Stimulated activated naive B cell treated with anti-CD40 and anti-IgM and Interleukin-4, amounts not matched to agents 10 μg/mL and 1 μg/mL and 100 μg/mL, for 72 hours (primary cell): ENCODE measurements around the gene PRMT7.

Source experiments
- ATAC-seq, 2 donors: fragments of 150-1000 bp; cut with Tn5 transposase; replicated peaks; 2 replicates each; pipeline ENCODE4 v1.10.0; 2021; ENCODE audit warnings: moderate library complexity in 1 of 2
- DNase-seq: peaks from one replicate; pipeline ENCODE4 v3.0.0; 2021
- H3K27ac Mint-ChIP-seq: one replicate; pipeline ENCODE4 v1.8.0; 2022; ENCODE audit warnings: mild to moderate bottlenecking, mixed read lengths
- H3K27me3 Mint-ChIP-seq, 2 donors: one replicate each; pipeline ENCODE4 v1.8.0; 2022; ENCODE audit warnings: mixed read lengths in 2 of 2
- H3K36me3 Mint-ChIP-seq, 2 donors: one replicate each; pipeline ENCODE4 v1.8.0; 2022; ENCODE audit warnings: mixed read lengths in 2 of 2, mild to moderate bottlenecking in 1 of 2
- H3K4me1 Mint-ChIP-seq, 2 donors: one replicate each; pipeline ENCODE4 v1.8.0; 2022; ENCODE audit warnings: mixed read lengths in 2 of 2, mild to moderate bottlenecking in 1 of 2
- H3K4me3 Mint-ChIP-seq, 2 donors: one replicate each; pipeline ENCODE4 v1.8.0; 2022; ENCODE audit warnings: mild to moderate bottlenecking in 2 of 2, mixed read lengths in 2 of 2, moderate library complexity in 1 of 2
- H3K9me3 Mint-ChIP-seq, 2 donors: one replicate each; pipeline ENCODE4 v1.8.0; 2022; ENCODE audit warnings: mixed read lengths in 2 of 2, mild to moderate bottlenecking in 1 of 2

Gene PRMT7

DNA sequence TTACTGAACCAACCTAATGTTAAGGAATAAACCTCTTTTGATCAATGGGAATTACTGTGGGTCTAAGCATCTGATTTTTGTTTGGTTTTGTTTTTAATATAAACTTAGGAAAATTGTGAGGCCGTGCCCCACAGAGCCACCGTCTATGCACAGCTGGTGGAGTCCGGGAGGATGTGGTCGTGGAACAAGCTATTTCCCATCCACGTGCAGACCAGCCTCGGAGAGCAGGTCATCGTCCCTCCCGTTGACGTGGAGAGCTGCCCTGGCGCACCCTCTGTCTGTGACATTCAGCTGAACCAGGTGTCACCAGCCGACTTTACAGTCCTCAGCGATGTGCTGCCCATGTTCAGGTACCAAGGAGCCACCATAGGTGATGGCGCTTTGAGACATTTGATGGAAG, 28.4 kb downstream of the PRMT7 start:
- peaks cover 59 to 70% of the 10 kb centered on the region in 2 donors for H3K36me3 Mint-ChIP-seq
- no peak overlapping the region for H3K27ac Mint-ChIP-seq
- DNase-seq: no peak
- no peaks in the 10 kb centered on the region for H3K27me3 Mint-ChIP-seq
- H3K4me3 Mint-ChIP-seq: no peak overlapping the region
- H3K4me1 Mint-ChIP-seq: no peaks in the 10 kb centered on the region
- no peaks in the 10 kb centered on the region for H3K9me3 Mint-ChIP-seq
- no peak for ATAC-seq

DNA sequence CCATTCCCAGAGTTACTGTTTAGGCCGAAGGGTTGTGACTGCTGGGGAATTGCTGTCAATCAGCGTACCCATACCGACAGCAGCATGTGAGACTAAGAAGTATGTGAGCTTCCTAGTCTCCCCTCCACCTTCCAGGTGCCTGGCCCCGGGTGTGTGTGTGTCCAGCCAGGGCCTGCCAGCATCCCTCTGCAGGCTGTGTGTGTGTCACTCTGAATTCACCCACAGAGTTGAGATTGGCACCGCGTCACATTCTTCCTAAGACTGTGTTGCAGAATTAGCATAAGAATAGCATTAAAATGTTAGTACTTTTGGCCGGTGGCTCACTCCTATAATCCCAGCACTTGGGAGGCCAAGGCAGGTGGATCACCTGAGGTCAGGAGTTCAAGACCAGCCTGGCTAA, 31.8 kb downstream of the PRMT7 start:
- DNase-seq: no peak

DNA sequence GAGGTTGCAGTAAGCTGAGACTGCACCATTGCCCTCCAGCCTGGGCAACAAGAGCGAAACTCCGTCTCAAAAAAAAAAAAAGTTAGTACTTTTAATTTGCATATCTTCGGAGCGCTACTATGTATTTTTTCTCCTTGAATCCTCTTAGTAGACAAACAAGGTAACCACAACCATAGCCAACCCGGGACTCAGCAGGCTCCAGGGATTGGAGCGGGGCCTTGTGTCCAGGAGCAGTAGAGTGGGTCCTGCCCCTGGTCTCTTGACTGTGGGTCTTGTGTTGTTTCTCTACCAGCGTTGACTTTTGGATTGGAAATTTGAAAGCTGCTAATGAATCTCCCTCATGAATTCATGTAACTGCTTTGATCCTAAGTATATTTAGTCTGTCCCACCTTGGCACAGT, 32.3 kb downstream of the PRMT7 start:
- Mint-ChIP-seq H3K9me3 (no peaks in the 10 kb centered on the region), H3K27ac (no peak overlapping the region), H3K4me3 (no peak overlapping the region), H3K4me1 (no peaks in the 10 kb centered on the region), H3K27me3 (no peaks in the 10 kb centered on the region), H3K36me3 (peaks cover 55 to 73% of the 10 kb centered on the region in 2 donors)
- ATAC-seq (no peak), DNase-seq (no peak)

More for the DNA sequence above, 31.8 kb downstream of the PRMT7 start:
- Mint-ChIP-seq H3K27me3 (no peaks in the 10 kb centered on the region), H3K4me1 (no peaks in the 10 kb centered on the region), H3K9me3 (no peaks in the 10 kb centered on the region), H3K36me3 (peaks cover 60 to 73% of the 10 kb centered on the region in 2 donors), H3K27ac (no peak overlapping the region), H3K4me3 (no peak overlapping the region)
- no peak for ATAC-seq

DNA sequence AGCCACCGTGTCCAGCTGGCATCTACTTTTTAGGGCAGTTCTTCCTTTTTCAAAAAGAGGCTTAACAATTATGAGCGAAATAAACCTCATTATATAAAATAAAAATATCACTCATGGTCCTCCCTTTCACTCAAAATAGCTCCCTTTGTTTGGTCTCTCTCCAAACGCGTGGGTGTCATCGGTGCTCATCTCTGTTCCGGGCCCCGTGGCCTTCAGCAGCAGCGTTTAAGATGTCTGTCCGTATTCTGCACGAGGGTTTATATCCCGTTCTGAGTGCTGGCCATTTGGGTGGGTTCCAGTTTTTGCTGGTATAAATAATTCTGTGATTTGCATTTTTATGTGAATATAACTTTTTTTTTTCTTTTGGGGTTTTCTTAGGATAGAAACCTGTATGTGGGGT, 33.4 kb downstream of the PRMT7 start:
- ATAC-seq (no peak), DNase-seq (no peak)
- H3K36me3 Mint-ChIP-seq: peaks cover 56 to 74% of the 10 kb centered on the region in 2 donors
- no peaks in the 10 kb centered on the region for H3K27me3 Mint-ChIP-seq
- no peak overlapping the region for H3K27ac Mint-ChIP-seq
- H3K4me1 Mint-ChIP-seq: no peaks in the 10 kb centered on the region
- H3K9me3 Mint-ChIP-seq: no peaks in the 10 kb centered on the region
- H3K4me3 Mint-ChIP-seq: no peak overlapping the region

DNA sequence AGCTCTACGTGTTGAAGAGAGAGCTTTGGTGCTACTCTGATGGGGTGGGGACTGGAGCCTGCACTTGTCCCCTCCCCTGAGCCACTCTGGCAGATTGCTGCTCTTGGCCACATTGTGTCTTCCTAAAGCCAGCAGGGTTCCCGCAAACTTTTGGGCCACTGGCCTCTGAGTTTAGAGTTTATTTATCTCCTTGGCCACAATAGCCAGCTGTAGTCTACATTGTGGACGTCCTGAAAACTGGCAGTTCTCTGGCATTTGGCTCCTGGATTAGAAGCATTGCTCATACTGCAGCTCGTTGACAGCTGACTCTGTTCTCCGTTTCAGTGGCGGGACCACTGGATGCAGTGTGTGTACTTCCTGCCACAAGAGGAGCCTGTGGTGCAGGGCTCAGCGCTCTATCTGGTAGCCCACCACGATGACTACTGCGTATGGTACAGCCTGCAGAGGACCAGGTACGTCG, 34.6 kb downstream of the PRMT7 start:
- Mint-ChIP-seq H3K4me1 (no peaks in the 10 kb centered on the region), H3K9me3 (no peaks in the 10 kb centered on the region), H3K36me3 (peaks cover 49 to 74% of the 10 kb centered on the region in 2 donors), H3K4me3 (no peak overlapping the region), H3K27ac (no peak overlapping the region), H3K27me3 (no peaks in the 10 kb centered on the region)
- no peak for DNase-seq
- no peak for ATAC-seq

DNA sequence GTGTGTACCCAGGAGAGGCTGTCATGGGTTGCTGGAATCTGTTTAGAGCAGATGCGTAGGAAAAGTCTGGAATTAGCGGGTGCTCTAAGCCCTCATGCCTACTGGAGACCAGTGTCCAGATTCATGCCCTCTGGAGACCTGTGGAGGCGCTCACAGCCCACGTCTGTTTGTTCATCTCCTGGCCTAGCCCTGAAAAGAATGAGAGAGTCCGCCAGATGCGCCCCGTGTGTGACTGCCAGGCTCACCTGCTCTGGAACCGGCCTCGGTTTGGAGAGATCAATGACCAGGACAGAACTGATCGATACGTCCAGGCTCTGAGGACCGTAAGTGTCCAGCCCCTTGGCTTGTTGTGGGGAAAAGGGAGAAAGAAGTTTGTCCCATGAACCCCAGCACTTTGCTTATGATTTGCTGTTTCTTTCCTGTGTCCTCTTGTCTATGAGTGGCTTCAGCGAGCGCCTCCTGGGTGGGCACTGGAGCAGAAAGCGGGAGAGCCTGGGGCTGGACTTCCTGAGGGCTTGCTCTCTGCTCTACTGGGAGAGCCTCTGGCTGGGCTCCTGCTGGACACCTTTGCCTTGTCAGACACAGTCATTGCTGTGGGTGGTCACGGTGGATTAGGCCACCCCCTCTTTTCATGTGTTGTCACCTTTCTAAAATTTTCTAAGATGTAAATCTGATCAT, 35.3 kb downstream of the PRMT7 start:
- no peaks in the 10 kb centered on the region for H3K27me3 Mint-ChIP-seq
- ATAC-seq (no peak), DNase-seq (no peak)
- peaks cover 49 to 74% of the 10 kb centered on the region in 2 donors for H3K36me3 Mint-ChIP-seq
- no peaks in the 10 kb centered on the region for H3K9me3 Mint-ChIP-seq
- no peak overlapping the region for H3K4me3 Mint-ChIP-seq
- no peaks in the 10 kb centered on the region for H3K4me1 Mint-ChIP-seq
- H3K27ac Mint-ChIP-seq: no peak overlapping the region

DNA sequence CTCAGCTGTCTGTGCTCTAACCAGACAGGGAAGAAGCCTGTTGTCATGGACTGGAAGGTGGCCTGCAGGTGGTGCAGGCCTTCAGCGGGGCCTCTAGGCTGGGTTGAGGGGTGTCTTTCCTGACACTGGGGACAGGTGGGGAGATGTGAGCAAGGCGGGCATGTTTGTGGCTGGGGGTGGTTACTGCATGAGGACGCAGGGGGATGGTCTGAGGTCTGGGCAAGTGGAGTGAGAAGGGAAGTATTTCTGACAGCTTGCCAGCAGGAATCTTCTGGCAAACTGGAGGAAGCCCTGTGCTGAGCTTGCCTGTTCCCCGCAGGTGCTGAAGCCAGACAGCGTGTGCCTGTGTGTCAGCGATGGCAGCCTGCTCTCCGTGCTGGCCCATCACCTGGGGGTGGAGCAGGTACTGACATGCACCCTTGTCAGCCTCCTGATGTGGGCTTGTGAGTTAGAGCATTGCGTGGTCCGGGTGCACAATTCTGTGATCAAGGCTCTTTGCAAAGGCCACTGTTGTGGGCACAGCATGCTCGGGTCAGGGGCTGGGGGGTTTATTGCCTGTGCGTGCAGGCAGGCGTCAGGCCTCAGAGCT, 36.2 kb downstream of the PRMT7 start:
- Mint-ChIP-seq H3K27me3 (no peaks in the 10 kb centered on the region), H3K9me3 (no peaks in the 10 kb centered on the region), H3K36me3 (peaks cover 54 to 79% of the 10 kb centered on the region in 2 donors), H3K27ac (peak overlapping the region; percentile 83), H3K4me3 (no peak overlapping the region), H3K4me1 (no peaks in the 10 kb centered on the region)
- no peak for DNase-seq
- no peak for ATAC-seq

DNA sequence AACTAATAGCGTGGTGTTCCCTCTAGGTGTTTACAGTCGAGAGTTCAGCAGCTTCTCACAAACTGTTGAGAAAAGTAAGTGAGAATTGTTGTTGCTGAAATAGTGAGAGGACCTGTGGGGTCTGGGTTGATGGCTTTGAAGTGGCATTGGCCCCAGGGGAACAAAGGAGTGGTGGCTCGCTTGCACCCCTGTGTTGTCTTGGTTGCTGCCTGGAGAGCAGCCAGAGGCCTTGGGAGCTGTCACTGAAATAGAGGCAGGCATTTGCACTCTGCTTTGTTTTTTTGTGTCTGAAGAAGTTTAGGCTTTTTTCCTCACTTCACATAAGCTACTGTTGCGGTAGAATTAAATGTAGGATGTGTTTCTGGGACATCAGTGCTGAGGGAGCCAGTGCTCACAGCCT, 36.8 kb downstream of the PRMT7 start:
- H3K9me3 Mint-ChIP-seq: no peaks in the 10 kb centered on the region
- H3K27me3 Mint-ChIP-seq: no peaks in the 10 kb centered on the region
- no peak overlapping the region for H3K4me3 Mint-ChIP-seq
- no peak overlapping the region for H3K27ac Mint-ChIP-seq
- DNase-seq (no peak), ATAC-seq (no peak)
- no peaks in the 10 kb centered on the region for H3K4me1 Mint-ChIP-seq
- H3K36me3 Mint-ChIP-seq: peaks cover 55 to 79% of the 10 kb centered on the region in 2 donors

DNA sequence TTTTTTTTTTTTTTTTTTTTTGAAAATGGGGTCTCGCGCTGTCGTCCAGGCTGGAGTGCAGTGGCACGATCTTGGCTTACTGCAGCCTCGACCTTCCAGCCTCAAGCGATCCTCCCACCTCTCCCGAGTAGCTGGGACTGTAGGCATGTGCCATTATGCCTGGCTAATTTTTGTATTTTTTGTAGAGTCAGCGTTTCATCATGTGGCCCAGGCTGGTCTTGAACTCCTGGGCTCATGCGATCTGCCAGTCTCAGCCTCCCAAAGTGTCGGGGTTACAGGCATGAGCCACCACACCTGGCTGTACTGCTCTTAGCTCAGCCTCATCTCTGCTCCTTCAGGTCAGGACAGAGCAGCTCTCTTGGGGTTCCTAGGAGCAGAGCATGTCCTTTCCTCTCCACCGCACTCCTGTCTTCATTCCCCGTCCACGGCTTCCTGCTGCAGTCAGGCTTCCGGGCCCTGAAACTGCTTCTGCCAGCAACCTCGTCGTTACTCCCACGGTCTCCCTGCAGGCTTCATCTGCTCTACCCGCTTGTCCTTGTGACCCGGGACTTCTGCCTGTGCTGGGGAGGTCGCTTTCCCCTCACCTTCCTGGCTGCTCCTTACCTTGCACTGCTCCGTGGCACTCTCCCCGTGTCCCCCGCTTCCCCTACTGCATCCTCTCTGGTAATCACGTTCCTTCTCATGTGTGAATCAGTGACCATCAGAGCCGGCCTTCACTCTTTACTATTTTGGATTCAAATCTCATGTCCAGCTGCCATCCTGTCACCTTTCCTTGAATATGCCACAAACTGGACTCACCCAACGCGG, 38.0 kb downstream of the PRMT7 start:
- DNase-seq: no peak
- Mint-ChIP-seq H3K27me3 (no peaks in the 10 kb centered on the region), H3K4me3 (no peak overlapping the region), H3K9me3 (no peaks in the 10 kb centered on the region), H3K36me3 (peaks cover 60 to 81% of the 10 kb centered on the region in 2 donors), H3K4me1 (no peaks in the 10 kb centered on the region), H3K27ac (no peak overlapping the region)
- ATAC-seq: no peak

DNA sequence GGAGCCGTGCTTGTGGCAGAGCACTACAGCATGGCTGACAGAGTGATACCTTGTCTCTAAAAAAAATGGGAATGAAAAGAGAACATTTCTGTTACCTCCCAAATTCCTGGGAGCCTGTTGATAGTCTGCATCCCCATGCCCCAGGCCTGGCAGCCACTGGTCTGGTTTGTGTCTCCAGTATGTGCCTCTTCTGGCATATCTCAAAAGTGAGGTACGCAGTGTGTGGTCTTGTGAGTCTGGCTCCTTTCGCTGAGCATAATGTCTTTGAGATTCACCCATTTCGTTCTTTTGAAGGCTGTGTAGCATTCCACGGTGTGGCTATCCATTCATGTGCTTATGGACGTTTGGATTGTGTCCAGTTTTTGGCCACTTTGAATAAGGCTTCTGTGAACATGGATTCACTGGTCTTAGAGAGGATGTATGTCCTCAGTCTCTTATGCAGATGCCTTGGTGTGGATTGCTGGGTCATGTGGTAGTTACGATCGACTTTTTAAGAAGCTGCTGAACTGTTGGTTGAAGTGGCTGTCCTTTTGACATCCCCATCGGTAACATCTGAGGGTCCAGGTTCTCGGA, 39.1 kb downstream of the PRMT7 start:
- Mint-ChIP-seq H3K4me3 (no peak overlapping the region), H3K27ac (no peak overlapping the region), H3K36me3 (peaks cover 67 to 88% of the 10 kb centered on the region in 2 donors), H3K27me3 (peaks cover 0 to 3% of the 10 kb centered on the region in 2 donors), H3K9me3 (no peaks in the 10 kb centered on the region), H3K4me1 (peaks cover 2 to 5% of the 10 kb centered on the region in 2 donors)
- DNase-seq (no peak), ATAC-seq (no peak)

DNA sequence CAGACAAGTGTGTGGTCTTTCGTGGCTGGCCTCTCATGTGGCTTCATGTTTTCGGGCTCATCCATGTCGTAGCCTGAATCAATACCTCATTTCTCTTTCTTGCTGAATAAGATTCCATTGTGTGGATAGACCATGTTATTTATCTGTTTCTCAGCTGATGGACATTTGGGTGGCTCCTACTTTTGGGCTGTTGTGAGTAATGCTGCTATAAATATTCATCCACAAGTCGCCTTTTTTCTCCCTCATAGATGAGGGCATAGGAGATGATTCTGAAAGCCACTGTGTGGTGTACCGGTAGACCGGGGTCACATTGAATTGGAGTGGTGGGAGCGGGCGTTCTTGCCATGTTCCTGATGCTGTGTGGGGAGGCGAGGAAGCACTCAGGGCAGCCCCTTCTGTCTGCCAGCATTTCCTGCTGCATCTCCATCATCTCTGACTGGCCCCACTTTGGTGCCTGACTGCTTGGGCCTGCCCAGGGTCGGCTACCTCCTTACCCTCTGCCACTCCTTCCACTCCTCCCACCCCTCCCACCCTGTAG, 40.1 kb downstream of the PRMT7 start:
- Mint-ChIP-seq H3K9me3 (no peaks in the 10 kb centered on the region), H3K36me3 (peaks cover 69 to 91% of the 10 kb centered on the region in 2 donors), H3K4me1 (peaks cover 11 to 14% of the 10 kb centered on the region in 2 donors), H3K4me3 (no peak overlapping the region), H3K27me3 (peaks cover 0 to 5% of the 10 kb centered on the region in 2 donors), H3K27ac (no peak overlapping the region)
- ATAC-seq: no peak
- DNase-seq: no peak

DNA sequence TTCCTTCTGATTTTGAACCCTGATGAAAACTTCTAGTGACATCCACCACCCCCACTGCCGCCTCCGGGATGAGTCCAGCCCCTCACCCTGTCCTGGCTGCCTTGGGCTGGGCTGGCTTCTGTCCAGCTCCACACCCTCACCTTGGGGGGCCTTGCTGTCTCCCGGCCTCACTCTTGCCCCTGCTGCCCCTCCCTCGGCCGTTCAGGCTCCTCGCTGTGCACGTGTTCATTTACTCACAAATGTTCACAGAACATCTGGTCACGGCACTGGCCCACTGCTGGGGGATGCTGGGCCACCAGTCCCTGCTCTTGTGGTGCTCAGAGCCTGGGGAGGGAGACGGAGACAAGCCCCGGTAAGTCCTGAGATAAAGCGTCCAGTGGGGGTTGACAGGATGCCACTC, 40.6 kb downstream of the PRMT7 start:
- Mint-ChIP-seq H3K4me3 (no peak overlapping the region), H3K9me3 (no peaks in the 10 kb centered on the region), H3K27ac (no peak overlapping the region), H3K4me1 (peaks cover 17 to 20% of the 10 kb centered on the region in 2 donors), H3K36me3 (peaks cover 70 to 91% of the 10 kb centered on the region in 2 donors), H3K27me3 (peaks cover 0 to 5% of the 10 kb centered on the region in 2 donors)
- DNase-seq (no peak), ATAC-seq (no peak)

DNA sequence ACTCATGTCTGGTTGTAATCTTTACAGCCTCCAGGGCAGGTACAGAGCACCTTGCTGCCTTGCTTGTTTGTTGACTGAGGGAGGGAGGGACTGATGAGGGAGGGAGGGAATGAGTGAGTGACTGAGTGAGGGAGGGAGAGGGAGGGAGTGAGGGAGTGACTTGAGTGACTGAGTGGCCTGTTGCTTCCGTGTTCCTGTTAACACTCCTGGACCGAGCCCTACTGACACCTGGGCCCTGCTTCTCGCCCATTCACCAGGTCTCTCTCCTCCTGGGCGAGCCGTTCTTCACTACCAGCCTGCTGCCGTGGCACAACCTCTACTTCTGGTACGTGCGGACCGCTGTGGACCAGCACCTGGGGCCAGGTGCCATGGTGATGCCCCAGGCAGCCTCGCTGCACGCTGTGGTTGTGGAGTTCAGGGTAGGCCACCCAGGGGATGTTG, 41.2 kb downstream of the PRMT7 start:
- no peak overlapping the region for H3K4me3 Mint-ChIP-seq
- H3K9me3 Mint-ChIP-seq: no peaks in the 10 kb centered on the region
- ATAC-seq: no peak
- peaks cover 70 to 91% of the 10 kb centered on the region in 2 donors for H3K36me3 Mint-ChIP-seq
- H3K27ac Mint-ChIP-seq: no peak overlapping the region
- H3K27me3 Mint-ChIP-seq: peaks cover 0 to 5% of the 10 kb centered on the region in 2 donors
- peaks cover 22 to 26% of the 10 kb centered on the region in 2 donors for H3K4me1 Mint-ChIP-seq
- no peak for DNase-seq

DNA sequence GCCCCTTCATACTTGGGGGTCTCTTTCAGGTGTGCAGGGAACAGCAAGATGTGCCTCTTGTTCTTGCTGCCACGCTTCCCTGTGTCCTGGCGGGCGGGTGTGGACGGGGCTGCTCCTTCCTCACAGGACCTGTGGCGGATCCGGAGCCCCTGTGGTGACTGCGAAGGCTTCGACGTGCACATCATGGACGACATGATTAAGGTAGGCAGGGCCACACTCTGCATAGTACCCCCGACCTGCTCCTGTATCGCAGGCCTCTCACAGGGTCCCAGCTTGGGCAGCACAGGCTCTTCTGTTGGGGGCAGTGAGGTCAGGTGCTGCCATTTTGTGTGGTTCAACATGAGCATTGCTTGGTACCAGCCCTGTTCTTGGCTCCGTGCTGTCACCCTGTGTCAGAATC, 42.5 kb downstream of the PRMT7 start:
- Mint-ChIP-seq H3K9me3 (no peaks in the 10 kb centered on the region), H3K4me1 (peaks cover 22 to 27% of the 10 kb centered on the region in 2 donors), H3K36me3 (peaks cover 79 to 91% of the 10 kb centered on the region in 2 donors), H3K27ac (no peak overlapping the region), H3K4me3 (no peak overlapping the region), H3K27me3 (peaks cover 0 to 5% of the 10 kb centered on the region in 2 donors)
- ATAC-seq (no peak), DNase-seq (no peak)
